ENCODE data around the gene FAXC.

DNA sequence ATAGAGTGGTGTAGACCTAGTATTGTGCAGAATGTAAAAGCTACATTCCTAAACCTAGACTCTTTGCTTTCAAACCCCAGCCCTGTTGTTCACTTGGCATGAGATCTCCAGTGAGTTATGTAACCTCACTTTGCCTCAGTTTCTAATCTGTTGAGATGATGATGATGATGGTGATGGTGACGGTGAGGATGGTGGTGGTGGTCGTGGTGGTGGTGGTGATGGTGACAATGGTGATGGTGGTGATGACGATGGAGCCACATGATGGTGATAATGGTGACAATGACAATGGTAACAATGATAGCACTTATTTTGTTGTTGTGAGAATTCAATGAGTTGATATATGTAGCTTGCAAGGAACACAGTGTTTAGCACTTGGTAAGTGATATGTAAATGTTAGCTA lies 80.3 kb downstream of the FAXC start:
- no peak for TF ChIP-seq POLR2A (IDR thresholded peaks at IDR 0.05)
- TF ChIP-seq, protein P1, sequence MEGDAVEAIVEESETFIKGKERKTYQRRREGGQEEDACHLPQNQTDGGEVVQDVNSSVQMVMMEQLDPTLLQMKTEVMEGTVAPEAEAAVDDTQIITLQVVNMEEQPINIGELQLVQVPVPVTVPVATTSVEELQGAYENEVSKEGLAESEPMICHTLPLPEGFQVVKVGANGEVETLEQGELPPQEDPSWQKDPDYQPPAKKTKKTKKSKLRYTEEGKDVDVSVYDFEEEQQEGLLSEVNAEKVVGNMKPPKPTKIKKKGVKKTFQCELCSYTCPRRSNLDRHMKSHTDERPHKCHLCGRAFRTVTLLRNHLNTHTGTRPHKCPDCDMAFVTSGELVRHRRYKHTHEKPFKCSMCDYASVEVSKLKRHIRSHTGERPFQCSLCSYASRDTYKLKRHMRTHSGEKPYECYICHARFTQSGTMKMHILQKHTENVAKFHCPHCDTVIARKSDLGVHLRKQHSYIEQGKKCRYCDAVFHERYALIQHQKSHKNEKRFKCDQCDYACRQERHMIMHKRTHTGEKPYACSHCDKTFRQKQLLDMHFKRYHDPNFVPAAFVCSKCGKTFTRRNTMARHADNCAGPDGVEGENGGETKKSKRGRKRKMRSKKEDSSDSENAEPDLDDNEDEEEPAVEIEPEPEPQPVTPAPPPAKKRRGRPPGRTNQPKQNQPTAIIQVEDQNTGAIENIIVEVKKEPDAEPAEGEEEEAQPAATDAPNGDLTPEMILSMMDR (IDR thresholded peaks at IDR 0.05), result no peak
- no peak for TF ChIP-seq EP300 (IDR thresholded peaks at IDR 0.05)

Data from ovary (tissue), 3 donors.